Measurements from ENCODE around the gene SYNE2.
"Not testable (repeated sequence)": the region's sequence is repeated elsewhere in the genome, so short reads cannot be mapped to it uniquely, and the experiment has no call there.

Gene SYNE2

GRCh38 chr14:64202716-64203115 lies 349.9 kb downstream of the SYNE2 start:
- no peak for DNase-seq

DNA sequence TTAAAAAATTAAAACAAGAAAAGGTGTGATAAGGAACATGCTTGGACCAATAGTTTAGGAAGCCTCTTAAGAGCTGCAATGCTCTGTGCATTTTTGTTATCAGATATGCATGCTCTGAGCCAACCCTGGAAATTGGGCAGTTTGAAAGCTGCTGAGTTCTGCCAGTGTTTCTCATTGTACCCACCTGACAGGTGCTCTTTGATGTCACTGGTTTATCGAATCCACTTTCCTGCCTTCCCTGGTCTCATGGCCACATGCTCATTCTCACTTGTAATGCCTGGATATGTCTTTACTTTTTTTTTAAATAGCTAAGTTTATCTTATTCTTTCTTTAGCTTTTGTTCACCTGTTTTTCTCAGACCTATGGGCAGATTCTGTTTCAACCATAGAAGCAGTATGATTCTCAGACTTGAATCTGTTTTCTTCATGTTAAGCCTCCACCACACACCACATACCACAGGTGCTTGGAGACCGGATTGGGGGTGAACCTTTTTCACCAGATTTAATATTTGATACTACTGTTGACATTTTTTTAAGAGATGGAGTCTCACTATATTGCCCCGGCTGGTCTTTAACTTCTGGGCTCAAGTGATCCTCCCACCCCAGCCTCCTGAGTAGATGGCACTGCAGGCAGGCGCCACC lies 350.7 kb downstream of the SYNE2 start:
- no peak for DNase-seq

GRCh38 chr14:64208261-64208660 lies 355.5 kb downstream of the SYNE2 start:
- DNase-seq: no peak

DNA sequence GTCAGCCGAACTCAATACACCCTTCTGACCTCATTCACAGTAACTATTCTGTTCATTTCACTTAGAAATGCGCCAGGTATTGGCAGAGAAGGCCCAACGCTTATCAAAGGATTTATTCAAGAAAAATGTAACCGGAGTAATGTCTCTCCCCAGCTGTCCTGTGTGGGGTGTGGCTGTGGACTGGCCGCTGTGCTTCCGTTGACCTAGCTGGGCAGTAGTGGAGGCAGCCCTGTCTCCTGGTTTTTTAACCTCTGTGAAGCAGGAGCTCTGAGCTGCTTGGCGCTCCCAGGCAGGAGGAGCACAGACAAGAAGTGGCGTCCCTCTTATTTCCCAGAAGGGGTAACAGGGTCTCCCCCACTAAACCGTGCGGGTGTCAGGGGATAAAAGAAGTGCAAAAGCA lies 356.2 kb downstream of the SYNE2 start:
- DNase-seq: no peak

- no peak for DNase-seq
Observed at GRCh38 chr14:64209444-64210131, 356.8 kb downstream of the SYNE2 start.

DNA sequence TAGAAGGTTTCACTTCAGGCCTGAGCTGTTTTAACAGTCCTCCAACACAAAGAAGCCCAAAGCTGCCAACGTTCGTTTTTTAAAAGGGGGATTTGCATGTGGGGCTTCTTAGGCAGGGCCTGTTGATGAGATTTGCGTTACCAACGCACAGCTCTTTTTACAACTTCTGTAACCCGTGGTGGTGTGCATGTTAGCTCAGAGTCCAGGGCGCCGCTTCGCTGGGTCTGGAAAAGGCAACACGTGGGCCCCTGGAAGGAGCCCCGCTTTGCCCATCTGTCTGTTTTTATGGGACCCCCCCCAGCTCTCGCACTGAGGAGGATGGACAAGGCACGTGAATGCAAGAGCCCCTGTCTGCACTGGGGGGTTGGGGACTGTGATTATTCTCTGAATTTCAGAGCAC lies 357.4 kb downstream of the SYNE2 start:
- no peak for DNase-seq

DNA sequence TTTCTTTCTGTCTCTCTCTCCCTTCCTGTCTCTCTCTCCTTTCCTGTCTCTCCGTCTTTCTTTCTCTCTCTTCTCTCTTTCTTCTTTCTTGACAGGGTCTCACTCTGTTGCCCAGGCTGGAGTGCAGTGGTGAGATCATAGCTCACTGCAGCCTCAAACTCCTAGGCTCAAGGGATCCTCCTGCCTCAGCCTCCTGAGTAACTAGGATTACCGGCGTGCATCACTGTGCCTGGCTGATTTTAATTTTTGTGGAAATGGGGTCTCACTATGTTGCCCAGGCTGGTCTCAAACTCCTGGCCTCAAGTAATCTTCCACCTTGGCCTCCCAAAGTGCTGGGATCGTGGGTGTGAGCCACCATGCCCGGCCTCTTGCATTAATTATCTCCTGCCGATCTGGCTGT lies 358.1 kb downstream of the SYNE2 start:
- not testable (repeated sequence) for DNase-seq

GRCh38 chr14:64212666-64213065 lies 359.9 kb downstream of the SYNE2 start:
- DNase-seq: no peak

- DNase-seq: no peak
Observed at GRCh38 chr14:64213086-64213485, 360.3 kb downstream of the SYNE2 start.

DNA sequence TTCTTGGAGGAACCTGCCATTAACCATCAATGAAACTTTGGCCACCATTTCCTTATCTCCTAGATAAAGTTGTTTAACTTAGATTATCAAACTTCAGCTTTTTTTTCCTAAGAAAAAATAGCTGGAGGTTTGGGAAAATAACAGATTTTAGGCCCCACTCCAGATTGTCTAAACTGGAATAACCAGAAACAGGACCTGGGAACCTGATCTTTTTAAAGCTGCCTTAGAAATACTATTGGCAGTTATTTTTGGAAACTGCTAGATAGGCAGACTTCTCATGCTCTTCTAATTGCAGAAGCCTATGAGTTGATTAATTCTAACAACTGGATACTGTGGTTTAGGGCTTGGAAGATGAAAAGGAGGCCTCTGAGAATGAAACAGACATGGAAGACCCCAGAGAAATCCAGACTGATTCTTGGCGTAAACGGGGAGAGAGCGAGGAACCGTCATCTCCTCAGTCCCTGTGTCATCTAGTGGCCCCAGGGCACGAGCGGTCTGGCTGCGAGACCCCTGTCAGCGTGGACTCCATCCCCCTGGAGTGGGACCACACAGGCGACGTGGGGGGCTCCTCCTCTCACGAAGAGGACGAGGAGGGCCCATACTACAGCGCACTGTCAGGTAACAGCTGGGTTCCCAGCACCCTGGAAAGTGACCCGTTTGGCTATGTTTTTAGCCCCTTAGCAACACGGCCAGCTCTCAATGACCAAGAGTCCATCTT lies 361.2 kb downstream of the SYNE2 start:
- no peak for DNase-seq

DNA sequence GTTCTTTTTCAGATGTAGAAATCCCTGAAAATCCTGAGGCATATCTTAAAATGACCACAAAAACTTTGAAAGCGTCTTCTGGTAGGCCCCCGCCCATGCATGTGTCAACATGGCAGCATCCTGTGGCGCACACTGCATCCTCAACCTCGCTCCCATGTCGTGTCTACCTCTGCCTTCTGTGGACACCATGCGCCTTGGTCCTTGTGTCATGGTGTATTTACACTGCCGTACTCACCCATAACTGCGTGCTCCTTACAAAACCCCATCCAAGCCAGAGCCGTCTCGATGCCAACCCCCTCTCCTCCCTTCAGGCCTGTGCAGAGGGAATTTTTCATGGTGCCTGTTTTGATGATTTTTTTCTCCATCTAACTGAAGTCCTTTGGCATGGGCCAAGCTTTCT lies 362.5 kb downstream of the SYNE2 start:
- DNase-seq: no peak

DNA sequence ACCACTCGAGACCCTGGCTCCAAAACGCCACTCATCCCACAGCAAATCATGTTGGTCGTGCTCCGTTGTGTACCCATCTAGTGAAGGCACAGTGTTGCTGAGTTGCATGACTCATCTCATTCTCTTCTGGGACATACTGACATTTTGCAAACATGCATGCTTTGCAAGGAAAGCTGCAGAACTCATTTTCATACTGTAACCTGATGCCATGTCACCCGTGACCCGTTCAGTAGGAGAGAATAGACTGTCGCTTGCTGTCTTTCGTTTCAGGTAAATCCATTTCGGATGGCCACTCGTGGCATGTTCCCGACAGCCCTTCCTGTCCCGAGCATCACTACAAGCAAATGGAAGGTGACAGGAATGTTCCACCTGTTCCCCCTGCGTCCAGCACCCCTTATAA lies 363.2 kb downstream of the SYNE2 start:
- DNase-seq: no peak

- DNase-seq: no peak
Observed at GRCh38 chr14:64217308-64217707, 364.5 kb downstream of the SYNE2 start.

DNA sequence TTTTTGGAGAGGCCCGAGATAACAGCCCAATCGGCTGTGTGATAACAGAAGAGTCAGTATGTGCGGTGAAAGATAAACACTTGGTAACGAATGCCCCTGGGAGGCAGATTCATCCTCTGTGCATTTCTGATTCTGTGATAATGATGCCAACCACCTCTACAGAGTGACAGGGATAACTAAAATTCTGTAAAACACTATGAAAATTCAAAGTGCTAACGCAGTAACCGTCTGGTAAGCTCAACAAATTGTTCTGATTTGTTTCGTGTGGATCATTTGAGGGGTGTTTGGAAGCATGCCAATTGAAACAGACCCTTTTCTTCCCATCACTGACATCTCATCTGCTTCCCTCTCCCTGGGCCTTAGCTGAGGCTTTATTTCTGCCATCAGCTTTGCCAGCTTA lies 365.0 kb downstream of the SYNE2 start:
- DNase-seq: no peak

GRCh38 chr14:64218344-64219240 lies 365.8 kb downstream of the SYNE2 start:
- no peak for DNase-seq

GRCh38 chr14:64220056-64220455 lies 367.3 kb downstream of the SYNE2 start:
- no peak for DNase-seq

- DNase-seq: no peak
Observed at GRCh38 chr14:64220466-64220865, 367.7 kb downstream of the SYNE2 start.

DNA sequence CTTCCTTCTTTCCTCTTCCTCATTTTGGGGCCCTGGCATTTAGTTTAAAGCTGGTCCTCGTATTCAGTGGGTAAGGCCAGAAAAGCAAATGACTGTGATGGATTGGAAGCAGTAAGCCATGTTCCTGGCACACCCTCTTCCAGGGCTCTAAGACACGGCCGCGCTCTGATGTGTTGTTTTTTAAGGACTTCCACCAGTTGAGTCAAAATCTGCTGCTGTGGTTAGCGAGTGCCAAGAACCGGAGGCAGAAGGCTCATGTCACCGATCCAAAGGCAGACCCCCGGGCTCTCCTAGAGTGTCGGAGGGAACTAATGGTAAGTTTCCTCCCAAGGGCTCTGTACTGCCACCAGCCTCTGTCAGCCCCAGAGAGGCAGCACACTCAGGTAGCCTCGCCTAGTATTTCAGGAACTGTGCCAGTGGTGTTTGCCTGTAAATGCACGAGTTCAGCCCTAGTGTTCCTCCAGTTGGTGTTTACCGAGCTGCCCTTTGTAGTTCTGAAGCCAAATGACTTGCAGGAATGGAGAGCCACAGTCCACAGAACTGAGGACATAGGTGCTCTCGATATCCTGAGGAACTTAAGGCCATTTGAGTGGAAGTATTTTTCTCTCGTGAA lies 368.7 kb downstream of the SYNE2 start:
- no peak for DNase-seq

- no peak for DNase-seq
Observed at GRCh38 chr14:64225151-64225757, 372.4 kb downstream of the SYNE2 start.

DNA sequence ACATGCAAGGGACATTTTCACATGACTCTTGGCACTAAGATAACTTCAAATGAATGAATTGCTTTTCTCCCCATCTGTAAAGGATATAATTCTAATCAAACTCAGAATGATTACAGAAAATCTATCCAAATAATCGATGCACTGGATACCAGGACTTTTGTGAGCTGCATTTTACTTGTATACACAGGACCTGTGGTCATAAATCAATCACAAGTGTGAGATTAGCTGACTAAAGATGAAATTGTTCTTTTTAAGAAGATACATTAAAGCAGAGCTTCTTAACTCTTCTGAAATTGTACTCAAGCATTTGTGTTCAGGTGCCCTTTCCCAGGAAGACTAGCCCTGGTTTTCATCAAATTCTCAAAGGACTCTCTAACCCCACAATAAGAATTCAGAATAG lies 375.1 kb downstream of the SYNE2 start:
- DNase-seq: no peak

GRCh38 chr14:64229489-64229888 lies 376.7 kb downstream of the SYNE2 start:
- DNase-seq: no peak
